Fibroblast of lung (primary cell): ENCODE results near the gene MKNK1. TPM values are rescaled to one million over a fixed set of nuclear protein-coding genes. Genes with fewer than 3 reads are reported as not detected.

Experiments used
- DNase-seq, 2 donors: peaks; one replicate each; pipeline versions ENCODE4 v3.0.0 to v3.0.0-alpha.2; 2010; ENCODE audit warnings: low read depth in 2 of 2
- H2AFZ ChIP-seq: 2 replicates; pipeline ENCODE4 v1.5.1; 2012; ENCODE audit warnings: low read length, control low read depth, inconsistent platforms
- H3K27ac ChIP-seq: 2 replicates; pipeline ENCODE4 v1.5.1; 2011; ENCODE audit warnings: low read length, control low read depth; ENCODE audit not compliant: insufficient read depth
- H3K27me3 ChIP-seq: 2 replicates; pipeline ENCODE4 v1.5.1; 2011; ENCODE audit warnings: mild to moderate bottlenecking, low read length; ENCODE audit not compliant: control insufficient read depth, insufficient read depth
- H3K36me3 ChIP-seq: 2 replicates; pipeline ENCODE4 v1.5.1; 2011; ENCODE audit warnings: low read length; ENCODE audit not compliant: control insufficient read depth, insufficient read depth
- H3K4me1 ChIP-seq: 2 replicates; pipeline ENCODE4 v1.5.1; 2011; ENCODE audit warnings: low read length; ENCODE audit not compliant: control insufficient read depth, insufficient read depth; ENCODE audit errors: extremely low read depth
- H3K4me2 ChIP-seq: 2 replicates; pipeline ENCODE4 v1.5.1; 2011; ENCODE audit warnings: low read length, control low read depth; ENCODE audit not compliant: insufficient read depth; ENCODE audit errors: extremely low read depth
- H3K4me3 ChIP-seq, 4 experiments: fragments of 200-600 bp in 1 of 4; sonication (generic) in 1 of 4; replicated peaks in 1 of 4; 2 replicates each; pipeline ENCODE4 v1.5.1; 2011 to 2016; ENCODE audit warnings: low read length in 4 of 4, low read depth in 3 of 4, mild to moderate bottlenecking in 3 of 4, control low read depth in 2 of 4, inconsistent platforms in 1 of 4, mixed read lengths in 1 of 4; ENCODE audit not compliant: insufficient read depth in 1 of 4; ENCODE audit errors: control extremely low read depth in 1 of 4
- H3K79me2 ChIP-seq: 2 replicates; pipeline ENCODE4 v1.5.1; 2012; ENCODE audit warnings: mild to moderate bottlenecking, low read length, inconsistent platforms; ENCODE audit not compliant: control insufficient read depth, insufficient read depth
- H3K9ac ChIP-seq: 2 replicates; pipeline ENCODE4 v1.5.1; 2011; ENCODE audit warnings: mild to moderate bottlenecking, low read length, control low read depth; ENCODE audit not compliant: insufficient read depth
- H3K9me3 ChIP-seq: 2 replicates; pipeline ENCODE4 v1.5.1; 2012; ENCODE audit warnings: low read depth, low read length; ENCODE audit not compliant: control insufficient read depth, insufficient read depth
- H4K20me1 ChIP-seq: 2 replicates; pipeline ENCODE4 v1.5.1; 2011; ENCODE audit warnings: low read length; ENCODE audit not compliant: control insufficient read depth, insufficient read depth; ENCODE audit errors: extremely low read depth
- EZH2 ChIP-seq: IDR thresholded peaks from 2 replicates; pipeline ENCODE4 v1.5.1; 2012; ENCODE audit warnings: low read length, control low read depth, mild to moderate bottlenecking; ENCODE audit errors: missing control alignments
- polyA plus RNA-seq, 2 donors: library from polyadenylated mRNA; depleted of rRNA in 1 of 2; stranded (reverse) in 1 of 2; unstranded in 1 of 2; fragments of >200 nt; gene quantifications; 2 replicates each; pipeline ENCODE4 v1.2.1, GENCODE V29; 2011 to 2012; ENCODE audit warnings: missing spikeins in 1 of 2
- total RNA-seq: library from RNA; depleted of rRNA; stranded (reverse); fragments of >200 nt; gene quantifications from 2 replicates; pipeline ENCODE4 v1.2.1, GENCODE V29; 2014
- TF ChIP-seq, protein P1 (sequence below), 2 donors: IDR thresholded peaks in 1 of 2; conservative IDR thresholded peaks in 1 of 2; 1 replicate in 1 of 2; 2 replicates in 1 of 2; pipeline ENCODE4 v1.5.1; 2011 to 2012; ENCODE audit warnings: low read length in 2 of 2, control low read depth in 1 of 2, inconsistent platforms in 1 of 2, low read depth in 1 of 2, mild to moderate bottlenecking in 1 of 2

The MKNK1 gene
- total and polyA plus RNA-seq, 2 donors (not counting 1 experiment from before 2014, with no cell fraction given): 22.3 to 33.1 TPM

DNA sequence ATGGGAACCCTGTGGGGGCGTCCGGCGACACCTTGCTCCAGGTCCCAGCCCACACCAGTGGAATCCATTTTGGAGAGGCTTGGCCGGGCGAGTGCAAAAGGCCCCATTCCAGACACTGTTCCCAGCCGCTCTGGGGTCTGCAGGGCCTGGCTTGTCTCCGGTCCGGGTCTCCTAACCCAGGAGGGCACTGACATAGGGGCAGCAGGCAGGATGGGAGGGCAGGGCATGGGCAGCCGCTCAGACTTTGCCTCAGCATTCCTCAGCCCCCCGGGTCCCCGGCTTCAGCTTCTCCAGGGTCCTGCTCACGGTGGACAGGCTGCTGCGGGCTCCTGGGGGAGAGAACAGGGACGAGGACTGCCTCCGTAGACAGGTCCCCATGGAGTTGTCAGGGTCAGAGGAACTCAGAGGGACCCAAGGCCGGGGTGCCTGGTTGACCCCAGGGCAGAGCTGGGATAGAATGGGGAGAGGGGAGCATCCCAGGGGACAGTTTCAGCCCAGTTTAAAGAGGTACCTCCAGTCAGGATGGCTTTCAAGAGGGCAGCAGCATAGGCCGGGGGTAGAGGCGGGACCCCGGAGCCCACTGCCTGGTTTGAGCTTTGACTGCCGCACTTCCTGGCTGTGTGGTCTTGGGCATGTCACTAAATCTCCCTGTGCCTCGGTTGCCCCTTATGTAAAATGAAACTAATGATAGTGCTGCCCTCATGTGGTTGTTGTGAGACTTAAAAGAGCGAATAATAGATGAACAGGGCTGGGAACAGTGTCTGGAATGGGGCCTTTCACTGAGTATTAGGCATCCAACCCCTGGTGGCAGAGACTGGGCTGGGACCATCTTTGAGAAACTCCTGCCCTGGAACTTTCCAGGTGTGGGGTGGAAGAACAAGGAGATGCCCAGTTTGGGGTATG, 56.3 kb downstream of the MKNK1 start:
- peak; percentile 44 to 60 for DNase-seq
- Histone ChIP-seq H3K27ac (no peak overlapping the region), H3K36me3 (no peaks in the 10 kb centered on the region), H3K9ac (no peak overlapping the region), H3K9me3 (no peaks in the 10 kb centered on the region), H3K79me2 (no peaks in the 10 kb centered on the region), H3K4me3 (no peak overlapping the region), H3K4me2 (no peak overlapping the region), H2AFZ (no peak overlapping the region), H3K27me3 (peaks cover 43% of the 10 kb centered on the region), H3K4me1 (no peaks in the 10 kb centered on the region), H4K20me1 (no peaks in the 10 kb centered on the region)
- TF ChIP-seq, protein P1, sequence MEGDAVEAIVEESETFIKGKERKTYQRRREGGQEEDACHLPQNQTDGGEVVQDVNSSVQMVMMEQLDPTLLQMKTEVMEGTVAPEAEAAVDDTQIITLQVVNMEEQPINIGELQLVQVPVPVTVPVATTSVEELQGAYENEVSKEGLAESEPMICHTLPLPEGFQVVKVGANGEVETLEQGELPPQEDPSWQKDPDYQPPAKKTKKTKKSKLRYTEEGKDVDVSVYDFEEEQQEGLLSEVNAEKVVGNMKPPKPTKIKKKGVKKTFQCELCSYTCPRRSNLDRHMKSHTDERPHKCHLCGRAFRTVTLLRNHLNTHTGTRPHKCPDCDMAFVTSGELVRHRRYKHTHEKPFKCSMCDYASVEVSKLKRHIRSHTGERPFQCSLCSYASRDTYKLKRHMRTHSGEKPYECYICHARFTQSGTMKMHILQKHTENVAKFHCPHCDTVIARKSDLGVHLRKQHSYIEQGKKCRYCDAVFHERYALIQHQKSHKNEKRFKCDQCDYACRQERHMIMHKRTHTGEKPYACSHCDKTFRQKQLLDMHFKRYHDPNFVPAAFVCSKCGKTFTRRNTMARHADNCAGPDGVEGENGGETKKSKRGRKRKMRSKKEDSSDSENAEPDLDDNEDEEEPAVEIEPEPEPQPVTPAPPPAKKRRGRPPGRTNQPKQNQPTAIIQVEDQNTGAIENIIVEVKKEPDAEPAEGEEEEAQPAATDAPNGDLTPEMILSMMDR (conservative IDR thresholded peaks at IDR 0.05 in 1 of 2, IDR thresholded peaks at IDR 0.05 in 1 of 2; ENCODE audit: low read depth in 1 of 2, low read length in 2 of 2): peak; percentile 49 to 55
- no peak for TF ChIP-seq EZH2

DNA sequence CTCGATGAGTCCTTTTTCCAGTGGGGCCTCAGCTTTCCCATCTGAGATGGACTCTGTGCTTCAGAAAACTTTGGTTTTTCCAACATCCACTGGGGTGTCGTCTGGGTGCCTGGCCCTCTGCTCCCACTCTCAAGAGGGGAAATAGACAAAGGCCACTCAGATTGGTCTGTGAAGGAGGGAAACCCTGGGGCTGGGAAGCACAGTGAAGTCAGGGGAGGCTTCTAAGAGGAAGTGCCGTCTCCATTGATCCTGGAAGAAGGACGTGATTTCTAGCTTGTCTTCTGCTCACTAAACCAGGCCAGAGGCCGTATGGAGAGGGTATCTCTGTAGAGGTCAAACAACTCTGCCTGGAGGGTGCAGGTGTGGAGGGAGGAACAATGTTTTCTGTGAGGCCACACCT, 57.9 kb downstream of the MKNK1 start:
- no peak overlapping the region for H3K4me3 ChIP-seq

DNA sequence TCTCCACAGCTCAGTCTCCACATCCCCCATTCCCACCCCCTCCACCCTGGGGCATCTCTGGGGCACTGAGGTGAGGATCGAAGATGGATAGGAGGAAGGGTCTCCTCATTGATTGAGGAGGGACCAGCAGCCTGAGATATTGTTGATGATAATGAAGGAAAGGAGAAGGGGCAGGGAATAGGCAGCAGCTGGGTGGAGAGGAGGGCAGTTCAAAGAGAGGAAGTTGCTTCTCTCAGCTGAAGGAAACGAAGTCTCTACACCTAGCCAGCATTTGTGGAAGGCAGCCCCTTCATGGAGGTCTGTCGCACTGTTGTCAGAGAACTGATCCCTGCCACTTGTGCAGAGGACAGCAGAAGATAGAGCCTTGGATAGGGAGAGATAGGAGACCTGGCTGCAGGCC, 58.3 kb downstream of the MKNK1 start:
- Histone ChIP-seq H3K27ac (no peak overlapping the region), H3K36me3 (no peaks in the 10 kb centered on the region), H4K20me1 (no peaks in the 10 kb centered on the region), H3K4me2 (no peak overlapping the region), H3K4me1 (no peaks in the 10 kb centered on the region), H3K79me2 (no peaks in the 10 kb centered on the region), H3K9me3 (no peaks in the 10 kb centered on the region), H2AFZ (no peak overlapping the region), H3K4me3 (no peak overlapping the region), H3K9ac (no peak overlapping the region), H3K27me3 (peaks cover 43% of the 10 kb centered on the region)
- TF ChIP-seq EZH2: no peak
- TF ChIP-seq, protein P1 (conservative IDR thresholded peaks at IDR 0.05 in 1 of 2, IDR thresholded peaks at IDR 0.05 in 1 of 2; ENCODE audit: low read depth in 1 of 2, low read length in 2 of 2): no peak
- DNase-seq: no peak

More for the DNA sequence above, 57.9 kb downstream of the MKNK1 start:
- TF ChIP-seq, protein P1 (conservative IDR thresholded peaks at IDR 0.05 in 1 of 2, IDR thresholded peaks at IDR 0.05 in 1 of 2; ENCODE audit: low read depth in 1 of 2, low read length in 2 of 2): no peak
- no peak for TF ChIP-seq EZH2
- no peaks in the 10 kb centered on the region for H3K79me2 ChIP-seq
- H3K4me2 ChIP-seq: no peak overlapping the region
- no peaks in the 10 kb centered on the region for H3K9me3 ChIP-seq
- no peak overlapping the region for H3K27ac ChIP-seq
- no peaks in the 10 kb centered on the region for H3K36me3 ChIP-seq
- H2AFZ ChIP-seq: no peak overlapping the region
- H3K4me1 ChIP-seq: no peaks in the 10 kb centered on the region
- H4K20me1 ChIP-seq: no peaks in the 10 kb centered on the region
- DNase-seq: no peak
- peaks cover 43% of the 10 kb centered on the region for H3K27me3 ChIP-seq
- H3K9ac ChIP-seq: no peak overlapping the region
